Liver (tissue), 9 donors: Measurements from ENCODE around the gene INPP4B. TPM values are rescaled to one million over a fixed set of nuclear protein-coding genes. Genes with fewer than 3 reads are reported as not detected.

Experiments
- DNase-seq: peaks from one replicate; pipeline ENCODE4 v3.0.0-alpha.2; 2017; ENCODE audit warnings: low spot score
- H3K27ac ChIP-seq, 2 donors: one replicate each; pipeline ENCODE4 v1.7.0; 2013; ENCODE audit warnings: inconsistent platforms in 2 of 2, low read length in 2 of 2, control low read depth in 1 of 2, low read depth in 1 of 2, mild to moderate bottlenecking in 1 of 2
- H3K27me3 ChIP-seq, 4 donors: one replicate each; pipeline versions ENCODE4 v1.6.1 to v1.7.0; 2013; ENCODE audit warnings: low read length in 3 of 4, inconsistent platforms in 1 of 4, mild to moderate bottlenecking in 1 of 4, moderate library complexity in 1 of 4; ENCODE audit not compliant: control insufficient read depth in 4 of 4, insufficient read depth in 4 of 4
- H3K36me3 ChIP-seq, 4 donors: one replicate each; pipeline versions ENCODE4 v1.6.1 to v1.7.0; 2013; ENCODE audit warnings: low read length in 3 of 4, mild to moderate bottlenecking in 3 of 4, low read depth in 1 of 4, moderate library complexity in 1 of 4; ENCODE audit not compliant: control insufficient read depth in 4 of 4, insufficient read depth in 3 of 4
- H3K4me1 ChIP-seq, 4 donors: one replicate each; pipeline versions ENCODE4 v1.6.1 to v1.7.0; 2013; ENCODE audit warnings: low read length in 3 of 4, mild to moderate bottlenecking in 3 of 4, moderate library complexity in 1 of 4; ENCODE audit not compliant: control insufficient read depth in 4 of 4, insufficient read depth in 4 of 4
- H3K4me3 ChIP-seq, 3 donors: one replicate each; pipeline versions ENCODE4 v1.6.1 to v1.7.0; 2013; ENCODE audit warnings: low read length in 3 of 3, control low read depth in 1 of 3, low read depth in 1 of 3, mild to moderate bottlenecking in 1 of 3
- H3K9ac ChIP-seq, 2 donors: one replicate each; pipeline ENCODE4 v1.7.0; 2013; ENCODE audit warnings: low read length in 2 of 2, mild to moderate bottlenecking in 2 of 2, moderate library complexity in 2 of 2, control low read depth in 1 of 2, low read depth in 1 of 2
- H3K9me3 ChIP-seq, 4 donors: one replicate each; pipeline versions ENCODE4 v1.6.1 to v1.7.0; 2013; ENCODE audit warnings: low read length in 3 of 4; ENCODE audit not compliant: control insufficient read depth in 4 of 4
- ATF3 ChIP-seq: IDR thresholded peaks from 2 replicates; pipeline ENCODE4 v1.6.1; 2016; ENCODE audit warnings: antibody characterized with exemption
- CTCF ChIP-seq: fragments of 150-350 bp; IDR thresholded peaks from 2 replicates; pipeline ENCODE4 v1.5.1; 2017; ENCODE audit warnings: improper control_type of control experiment, low read depth, low read length; ENCODE audit not compliant: missing input control
- EGR1 ChIP-seq, 2 donors: IDR thresholded peaks; 2 replicates each; pipeline ENCODE4 v1.6.1; 2016 to 2018; ENCODE audit warnings: antibody characterized with exemption in 2 of 2, low read depth in 2 of 2
- FOXA2 ChIP-seq: IDR thresholded peaks from 2 replicates; pipeline ENCODE4 v1.6.1; 2016; ENCODE audit warnings: antibody characterized with exemption
- GABPA ChIP-seq, 2 donors: IDR thresholded peaks in 1 of 2; conservative IDR thresholded peaks in 1 of 2; 2 replicates each; pipeline ENCODE4 v1.6.1; 2016; ENCODE audit warnings: antibody characterized with exemption in 2 of 2, mild to moderate bottlenecking in 1 of 2, moderate library complexity in 1 of 2
- HNF4G ChIP-seq: IDR thresholded peaks from 2 replicates; pipeline ENCODE4 v1.6.1; 2016; ENCODE audit warnings: antibody characterized with exemption
- JUND ChIP-seq, 2 donors: IDR thresholded peaks; 2 replicates each; pipeline ENCODE4 v1.6.1; 2016; ENCODE audit warnings: antibody characterized with exemption in 2 of 2
- MAX ChIP-seq: IDR thresholded peaks from 2 replicates; pipeline ENCODE4 v1.6.1; 2016; ENCODE audit warnings: antibody characterized with exemption
- RAD21 ChIP-seq, 2 donors: IDR thresholded peaks; 2 replicates each; pipeline ENCODE4 v1.6.1; 2016; ENCODE audit warnings: antibody characterized with exemption in 2 of 2, mild to moderate bottlenecking in 2 of 2
- REST ChIP-seq: IDR thresholded peaks from 2 replicates; pipeline ENCODE4 v1.6.1; 2016; ENCODE audit warnings: antibody characterized with exemption, mild to moderate bottlenecking
- RXRA ChIP-seq, 2 donors: IDR thresholded peaks; 2 replicates each; pipeline ENCODE4 v1.6.1; 2017 to 2018; ENCODE audit warnings: antibody characterized with exemption in 2 of 2, mild to moderate bottlenecking in 1 of 2
- SP1 ChIP-seq: IDR thresholded peaks from 2 replicates; pipeline ENCODE4 v1.6.1; 2018; ENCODE audit warnings: antibody characterized with exemption, mild to moderate bottlenecking
- TAF1 ChIP-seq: conservative IDR thresholded peaks from 2 replicates; pipeline ENCODE4 v1.6.1; 2016; ENCODE audit warnings: antibody characterized with exemption, mild to moderate bottlenecking
- YY1 ChIP-seq: IDR thresholded peaks from 2 replicates; pipeline ENCODE4 v1.6.1; 2016; ENCODE audit warnings: antibody characterized with exemption, mild to moderate bottlenecking
- ZBTB33 ChIP-seq: IDR thresholded peaks from 2 replicates; pipeline ENCODE4 v1.6.1; 2016; ENCODE audit warnings: antibody characterized with exemption
- whole genome bisulfite sequencing: extraction: QIAGEN DNeasy Blood & Tissue Kit; methylation state at CpG from one replicate; pipeline ENCODE4 v1.1.7; 2013; 5-methylcytosine and 5-hydroxymethylcytosine counted together
- polyA plus RNA-seq, 2 donors: library from polyadenylated mRNA; stranded (reverse) in 1 of 2; unstranded in 1 of 2; fragments of 200-250 nt in 1 of 2; fragments of >200 nt in 1 of 2; fragmentation: Nextera tagmentation in 1 of 2; extraction: Ambion mirVana in 1 of 2; gene quantifications; one replicate each; pipeline versions ENCODE4 v1.2.1 to v1.2.3, GENCODE V29; 2013 to 2015
- total RNA-seq, 2 donors: library from RNA; depleted of rRNA; stranded (reverse); fragments of >200 nt; gene quantifications; one replicate each; pipeline ENCODE4 v1.2.3, GENCODE V29; 2014
- donor health status: healthy.
- donor health status: healthy.
- donor health status: healthy.
- donor health status: healthy.
- donor health status: healthy.

The INPP4B gene
- total and polyA plus RNA-seq, 4 donors, result 0.43 to 2.8 (median 1.6) TPM

- H3K27ac ChIP-seq, result no peak overlapping the region
- H3K4me1 ChIP-seq, result peaks cover 3 to 20% (median 13%) of the 10 kb centered on the region in 4 donors
- TF ChIP-seq YY1 (no peak), EGR1 (IDR thresholded peaks at IDR 0.05; ENCODE audit: low read depth in 2 of 2) (no peak), GABPA (IDR thresholded peaks at IDR 0.05 in 1 of 2, conservative IDR thresholded peaks at IDR 0.05 in 1 of 2) (no peak), MAX (no peak), SP1 (no peak), ZBTB33 (no peak), JUND (IDR thresholded peaks at IDR 0.05) (no peak), FOXA2 (no peak), RXRA (IDR thresholded peaks at IDR 0.05) (no peak), HNF4G (no peak), CTCF (no peak), RAD21 (IDR thresholded peaks at IDR 0.05) (no peak)
- WGBS, result 84% methylated on average over 4 of the region's 4 CpGs
- no peak for DNase-seq
- peaks cover 0 to 2% (median 0%) of the 10 kb centered on the region in 4 donors for H3K36me3 ChIP-seq
- H3K4me3 ChIP-seq, result no peak overlapping the region
- H3K9ac ChIP-seq, result no peak overlapping the region
- H3K9me3 ChIP-seq, result no peaks in the 10 kb centered on the region
- H3K27me3 ChIP-seq, result peaks cover 0 to 16% (median 1%) of the 10 kb centered on the region in 4 donors
Observed at GRCh38 chr4:142850478-142850877, 4.4 kb upstream of the INPP4B start.

GRCh38 chr4:142846729-142847596 lies 862 bp upstream of the INPP4B start:
- WGBS, result 3% methylated on average over 50 of the region's 50 CpGs
- peaks cover 0 to 2% (median 0%) of the 10 kb centered on the region in 4 donors for H3K36me3 ChIP-seq
- no peak for DNase-seq
- TF ChIP-seq RAD21 (IDR thresholded peaks at IDR 0.05) (peak; percentile 59 to 63), REST (no peak), TAF1 (no peak), ATF3 (no peak), MAX (no peak), CTCF (peak; percentile 27)
- no peaks in the 10 kb centered on the region for H3K9me3 ChIP-seq
- peak overlapping the region; percentile 37 to 63 for H3K27ac ChIP-seq
- peaks cover 3 to 22% (median 13%) of the 10 kb centered on the region in 4 donors for H3K4me1 ChIP-seq
- peak overlapping the region in 2 of 3 donors; percentile 45 to 49 for H3K4me3 ChIP-seq
- peaks cover 0 to 16% (median 4%) of the 10 kb centered on the region in 4 donors for H3K27me3 ChIP-seq
- H3K9ac ChIP-seq, result no peak overlapping the region
